ENCODE data around the gene NDEL1.

The NDEL1 gene

DNA sequence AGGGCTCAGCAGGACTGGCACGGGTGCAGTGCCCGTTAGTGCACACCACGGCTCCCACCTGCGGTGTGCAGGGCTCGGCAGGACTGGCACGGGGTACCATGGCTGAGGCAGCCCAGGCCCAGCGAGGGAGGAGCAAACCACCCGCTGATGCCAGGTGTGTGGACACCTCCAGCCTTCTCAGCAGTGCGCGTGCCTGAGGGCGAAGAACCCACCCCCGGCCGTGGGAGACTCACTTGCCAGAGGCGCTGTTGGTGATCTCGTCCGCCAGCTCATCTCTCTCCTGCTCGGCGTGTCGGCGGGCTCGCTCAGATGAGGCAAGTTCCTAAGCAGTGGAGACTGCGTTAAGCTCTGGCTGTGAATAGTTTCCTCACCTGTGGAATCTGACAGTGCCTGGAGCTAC lies 45.4 kb downstream of the NDEL1 start:
- no peaks in the 10 kb centered on the region for H3K9me3 ChIP-seq (ENCODE audit: control insufficient read depth, insufficient read depth, low read depth, low read length)
- H3K4me3 ChIP-seq (ENCODE audit: low read depth, low read length) = no peak overlapping the region
- POLR2A ChIA-PET = no interaction called here
- no peaks in the 10 kb centered on the region for H3K4me1 ChIP-seq (ENCODE audit: control insufficient read depth, insufficient read depth, low read length)
- TF ChIP-seq EGR2 (tag by site-specific recombination; IDR thresholded peaks at IDR 0.05; ENCODE audit: low read depth) (peak; percentile 82), ZNF350 (tag by site-specific recombination; IDR thresholded peaks at IDR 0.05) (no peak), ZFP41 (tag by site-specific recombination; IDR thresholded peaks at IDR 0.05; ENCODE audit: borderline replicate concordance) (no peak), MYNN (tag by site-specific recombination; IDR thresholded peaks at IDR 0.05; ENCODE audit: borderline replicate concordance) (no peak), ZIC2 (tag by site-specific recombination; IDR thresholded peaks at IDR 0.05) (peak; percentile 53), ZFHX2 (tag by site-specific recombination; conservative IDR thresholded peaks at IDR 0.05) (peak; percentile 88), ZNF112 (tag by site-specific recombination; IDR thresholded peaks at IDR 0.05) (no peak)
- H3K27ac ChIP-seq (ENCODE audit: extremely low read depth, low read depth, low read length) = no peak overlapping the region
- H3K36me3 ChIP-seq (ENCODE audit: control insufficient read depth in 2 of 2, insufficient read depth in 1 of 2, low read length in 2 of 2) = peaks cover 74 to 99% of the 10 kb centered on the region in 2 experiments
- CTCF ChIA-PET = interaction anchor here (1.0 kb wide), 1 partner anchor 37 kb away, joined by 3 read pairs; no protein-coding TSS in a partner anchor

DNA sequence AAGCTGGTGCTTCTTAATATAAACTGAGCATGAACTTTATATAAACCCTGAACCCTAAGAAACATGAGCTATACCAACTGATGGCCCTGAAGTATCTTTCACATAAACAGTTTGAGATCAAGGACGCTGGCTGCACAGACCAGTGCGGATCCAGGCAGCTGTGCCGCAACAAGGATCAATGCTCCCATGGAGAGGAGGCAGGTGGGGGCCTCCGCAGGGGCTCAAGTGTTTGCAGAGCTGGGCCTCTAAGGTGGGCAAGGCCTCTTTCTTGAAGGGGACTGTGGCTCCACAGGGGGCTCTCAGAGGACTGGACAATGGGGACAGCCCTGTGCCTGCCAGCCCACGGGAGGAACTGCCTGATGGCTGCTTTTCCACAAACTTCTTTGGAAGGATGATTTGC lies 46.0 kb downstream of the NDEL1 start:
- no peaks in the 10 kb centered on the region for H3K4me1 ChIP-seq (ENCODE audit: control insufficient read depth, insufficient read depth, low read length)
- TF ChIP-seq, protein P1, sequence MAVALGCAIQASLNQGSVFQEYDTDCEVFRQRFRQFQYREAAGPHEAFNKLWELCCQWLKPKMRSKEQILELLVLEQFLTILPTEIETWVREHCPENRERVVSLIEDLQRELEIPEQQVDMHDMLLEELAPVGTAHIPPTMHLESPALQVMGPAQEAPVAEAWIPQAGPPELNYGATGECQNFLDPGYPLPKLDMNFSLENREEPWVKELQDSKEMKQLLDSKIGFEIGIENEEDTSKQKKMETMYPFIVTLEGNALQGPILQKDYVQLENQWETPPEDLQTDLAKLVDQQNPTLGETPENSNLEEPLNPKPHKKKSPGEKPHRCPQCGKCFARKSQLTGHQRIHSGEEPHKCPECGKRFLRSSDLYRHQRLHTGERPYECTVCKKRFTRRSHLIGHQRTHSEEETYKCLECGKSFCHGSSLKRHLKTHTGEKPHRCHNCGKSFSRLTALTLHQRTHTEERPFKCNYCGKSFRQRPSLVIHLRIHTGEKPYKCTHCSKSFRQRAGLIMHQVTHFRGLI (tag by site-specific recombination; IDR thresholded peaks at IDR 0.05) = no peak
- TF ChIP-seq, protein P2, sequence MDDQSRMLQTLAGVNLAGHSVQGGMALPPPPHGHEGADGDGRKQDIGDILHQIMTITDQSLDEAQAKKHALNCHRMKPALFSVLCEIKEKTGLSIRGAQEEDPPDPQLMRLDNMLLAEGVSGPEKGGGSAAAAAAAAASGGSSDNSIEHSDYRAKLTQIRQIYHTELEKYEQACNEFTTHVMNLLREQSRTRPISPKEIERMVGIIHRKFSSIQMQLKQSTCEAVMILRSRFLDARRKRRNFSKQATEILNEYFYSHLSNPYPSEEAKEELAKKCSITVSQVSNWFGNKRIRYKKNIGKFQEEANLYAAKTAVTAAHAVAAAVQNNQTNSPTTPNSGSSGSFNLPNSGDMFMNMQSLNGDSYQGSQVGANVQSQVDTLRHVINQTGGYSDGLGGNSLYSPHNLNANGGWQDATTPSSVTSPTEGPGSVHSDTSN (CRISPR knock-in tag; IDR thresholded peaks at IDR 0.05) = no peak
- no peak for TF ChIP-seq HOXD13 (CRISPR knock-in tag; IDR thresholded peaks at IDR 0.05; ENCODE audit: borderline replicate concordance)
- TF ChIP-seq ZNF626 (tag by site-specific recombination; IDR thresholded peaks at IDR 0.05) = no peak
- no peak overlapping the region for H3K27ac ChIP-seq (ENCODE audit: extremely low read depth, low read depth, low read length)
- H3K9me3 ChIP-seq (ENCODE audit: control insufficient read depth, insufficient read depth, low read depth, low read length) = no peaks in the 10 kb centered on the region
- H3K4me3 ChIP-seq (ENCODE audit: low read depth, low read length) = no peak overlapping the region
- H3K36me3 ChIP-seq (ENCODE audit: control insufficient read depth in 2 of 2, insufficient read depth in 1 of 2, low read length in 2 of 2) = peaks cover 77 to 99% of the 10 kb centered on the region in 2 experiments
- ChIA-PET POLR2A (no interaction called here), CTCF (interaction anchor here (1.0 kb wide), 1 partner anchor 36 kb away, joined by 3 read pairs; no protein-coding TSS in a partner anchor)

DNA sequence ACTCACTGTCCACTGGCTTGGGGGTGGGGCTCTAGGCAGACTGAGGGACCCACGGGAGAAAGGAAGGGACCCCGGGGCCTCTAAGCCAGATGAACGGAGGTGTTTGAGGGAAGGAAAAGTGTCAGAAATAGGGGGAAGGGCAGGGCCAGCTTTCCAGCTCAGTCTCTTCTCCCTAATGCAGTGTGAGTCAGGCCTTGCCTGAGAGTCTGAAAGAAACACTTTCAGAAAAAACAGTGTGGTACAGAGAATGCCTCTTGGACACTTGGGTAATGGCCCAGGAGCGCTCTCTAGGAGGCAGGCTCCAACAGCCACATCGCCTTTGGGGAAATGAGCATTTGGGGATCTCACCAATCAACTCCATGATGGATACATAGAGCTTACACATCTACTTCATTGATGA lies 46.9 kb downstream of the NDEL1 start:
- Histone ChIP-seq H3K27ac (ENCODE audit: extremely low read depth, low read depth, low read length) (no peak overlapping the region), H3K36me3 (ENCODE audit: control insufficient read depth in 2 of 2, insufficient read depth in 1 of 2, low read length in 2 of 2) (peaks cover 78 to 99% of the 10 kb centered on the region in 2 experiments), H3K4me1 (ENCODE audit: control insufficient read depth, insufficient read depth, low read length) (no peaks in the 10 kb centered on the region), H3K4me3 (ENCODE audit: low read depth, low read length) (no peak overlapping the region), H3K9me3 (ENCODE audit: control insufficient read depth, insufficient read depth, low read depth, low read length) (no peaks in the 10 kb centered on the region)
- POLR2A ChIA-PET = interaction anchor here (1.1 kb wide), 1 partner anchor 11 kb away, joined by 3 read pairs; no protein-coding TSS in a partner anchor
- TF ChIP-seq BCL11B (tag by site-specific recombination; IDR thresholded peaks at IDR 0.05; ENCODE audit: low read depth) (no peak), ZNF112 (tag by site-specific recombination; IDR thresholded peaks at IDR 0.05) (no peak), ZNF654 (tag by site-specific recombination; IDR thresholded peaks at IDR 0.05; ENCODE audit: low read depth) (no peak), ZNF426 (tag by site-specific recombination; IDR thresholded peaks at IDR 0.05) (no peak), ZBTB48 (tag by site-specific recombination; IDR thresholded peaks at IDR 0.05) (no peak), ZNF473 (tag by site-specific recombination; IDR thresholded peaks at IDR 0.05) (no peak), ZNF560 (tag by site-specific recombination; IDR thresholded peaks at IDR 0.05; ENCODE audit: borderline replicate concordance) (no peak), YY1 (tag by site-specific recombination; IDR thresholded peaks at IDR 0.05) (no peak), ZNF335 (tag by site-specific recombination; conservative IDR thresholded peaks at IDR 0.05) (no peak)
- TF ChIP-seq, protein P3, sequence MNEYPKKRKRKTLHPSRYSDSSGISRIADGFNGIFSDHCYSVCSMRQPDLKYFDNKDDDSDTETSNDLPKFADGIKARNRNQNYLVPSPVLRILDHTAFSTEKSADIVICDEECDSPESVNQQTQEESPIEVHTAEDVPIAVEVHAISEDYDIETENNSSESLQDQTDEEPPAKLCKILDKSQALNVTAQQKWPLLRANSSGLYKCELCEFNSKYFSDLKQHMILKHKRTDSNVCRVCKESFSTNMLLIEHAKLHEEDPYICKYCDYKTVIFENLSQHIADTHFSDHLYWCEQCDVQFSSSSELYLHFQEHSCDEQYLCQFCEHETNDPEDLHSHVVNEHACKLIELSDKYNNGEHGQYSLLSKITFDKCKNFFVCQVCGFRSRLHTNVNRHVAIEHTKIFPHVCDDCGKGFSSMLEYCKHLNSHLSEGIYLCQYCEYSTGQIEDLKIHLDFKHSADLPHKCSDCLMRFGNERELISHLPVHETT (tag by site-specific recombination; IDR thresholded peaks at IDR 0.05) = no peak
- TF ChIP-seq, protein P4, sequence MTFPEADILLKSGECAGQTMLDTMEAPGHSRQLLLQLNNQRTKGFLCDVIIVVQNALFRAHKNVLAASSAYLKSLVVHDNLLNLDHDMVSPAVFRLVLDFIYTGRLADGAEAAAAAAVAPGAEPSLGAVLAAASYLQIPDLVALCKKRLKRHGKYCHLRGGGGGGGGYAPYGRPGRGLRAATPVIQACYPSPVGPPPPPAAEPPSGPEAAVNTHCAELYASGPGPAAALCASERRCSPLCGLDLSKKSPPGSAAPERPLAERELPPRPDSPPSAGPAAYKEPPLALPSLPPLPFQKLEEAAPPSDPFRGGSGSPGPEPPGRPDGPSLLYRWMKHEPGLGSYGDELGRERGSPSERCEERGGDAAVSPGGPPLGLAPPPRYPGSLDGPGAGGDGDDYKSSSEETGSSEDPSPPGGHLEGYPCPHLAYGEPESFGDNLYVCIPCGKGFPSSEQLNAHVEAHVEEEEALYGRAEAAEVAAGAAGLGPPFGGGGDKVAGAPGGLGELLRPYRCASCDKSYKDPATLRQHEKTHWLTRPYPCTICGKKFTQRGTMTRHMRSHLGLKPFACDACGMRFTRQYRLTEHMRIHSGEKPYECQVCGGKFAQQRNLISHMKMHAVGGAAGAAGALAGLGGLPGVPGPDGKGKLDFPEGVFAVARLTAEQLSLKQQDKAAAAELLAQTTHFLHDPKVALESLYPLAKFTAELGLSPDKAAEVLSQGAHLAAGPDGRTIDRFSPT (tag by site-specific recombination; IDR thresholded peaks at IDR 0.05) = no peak
- CTCF ChIA-PET = interaction anchor here (0.6 to 1.7 kb wide), 5 partner anchors 10 to 1845 kb away, joined by 3 to 6 read pairs (median 4); no protein-coding TSS in a partner anchor

All from HEK293 (cell line).